D721Med (cell line): ENCODE measurements around the gene NAA11.

Source experiments
- DNase-seq: peaks from one replicate; pipeline ENCODE4 v3.0.0; 2011; ENCODE audit warnings: low spot score; ENCODE audit not compliant: insufficient read length
- FAIRE-seq: peaks from 2 replicates; lab custom pipeline; 2011; peaks lifted over from hg19 to GRCh38; lab: Jason Lieb, UNC
- CTCF ChIP-seq: IDR thresholded peaks from 2 replicates; pipeline ENCODE4 v1.5.1; 2012; ENCODE audit warnings: mild to moderate bottlenecking, control low read depth; ENCODE audit not compliant: insufficient read depth; ENCODE audit errors: missing control alignments

The NAA11 gene

DNA sequence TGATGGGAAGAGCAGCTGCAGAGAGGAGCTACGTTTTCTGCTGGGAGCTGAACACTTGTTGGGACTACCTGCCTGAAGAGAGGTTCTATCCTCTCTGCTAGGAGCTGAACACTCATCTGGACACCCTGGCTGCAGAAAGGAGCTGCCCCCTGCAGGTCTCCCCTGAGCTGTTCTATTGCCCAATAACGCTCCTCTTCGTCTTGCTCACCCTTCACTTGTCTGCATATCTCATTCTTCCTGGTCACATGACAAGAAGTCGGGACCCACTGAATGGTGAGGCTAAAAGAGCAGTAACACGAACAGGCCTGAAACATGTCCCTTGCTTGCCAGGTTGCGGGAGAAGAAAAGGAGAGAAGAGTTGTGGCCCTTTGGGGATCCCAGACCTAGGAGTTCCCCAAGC lies 27.8 kb downstream of the NAA11 start:
- TF ChIP-seq CTCF = no peak
- DNase-seq (no peak), FAIRE-seq (no peak)

GRCh38 chr4:79297479-79297878 lies 28.4 kb downstream of the NAA11 start:
- FAIRE-seq (no peak), DNase-seq (no peak)
- TF ChIP-seq CTCF = no peak

DNA sequence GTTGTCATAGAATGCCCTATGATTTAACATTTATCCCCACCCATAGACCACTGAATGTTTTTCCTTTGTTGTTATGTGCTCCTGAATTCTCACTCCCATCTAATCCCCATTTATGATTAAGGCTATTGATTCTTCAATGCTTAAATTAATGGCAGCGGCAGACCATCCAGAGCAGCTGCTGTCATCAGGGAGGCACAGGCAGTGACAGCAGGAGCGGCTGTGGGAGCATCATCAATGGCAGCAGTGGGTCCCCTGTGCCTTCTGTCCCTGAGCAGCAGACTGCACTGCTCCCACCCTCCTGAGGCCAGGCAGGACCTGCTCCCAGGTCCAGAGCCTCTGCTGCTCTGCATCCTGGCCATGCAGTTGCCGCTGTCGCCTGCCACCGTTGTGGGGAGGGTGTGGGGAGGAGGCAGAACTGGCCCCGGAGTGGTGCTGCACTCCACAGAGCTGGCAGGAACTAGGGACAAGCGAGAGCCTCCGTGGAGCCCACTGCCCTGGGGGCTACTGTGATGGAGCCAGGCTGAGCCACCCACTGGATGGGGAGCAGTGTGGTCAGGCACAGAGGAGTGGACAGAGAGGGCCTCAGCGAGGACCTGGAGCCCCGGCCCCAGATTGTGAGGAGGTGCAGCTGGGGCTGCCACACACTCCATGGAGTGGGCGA lies 29.0 kb downstream of the NAA11 start:
- TF ChIP-seq CTCF = no peak
- no peak for DNase-seq
- FAIRE-seq = no peak

GRCh38 chr4:79295086-79295485 lies 30.8 kb downstream of the NAA11 start:
- DNase-seq (no peak), FAIRE-seq (no peak)
- TF ChIP-seq CTCF = no peak

DNA sequence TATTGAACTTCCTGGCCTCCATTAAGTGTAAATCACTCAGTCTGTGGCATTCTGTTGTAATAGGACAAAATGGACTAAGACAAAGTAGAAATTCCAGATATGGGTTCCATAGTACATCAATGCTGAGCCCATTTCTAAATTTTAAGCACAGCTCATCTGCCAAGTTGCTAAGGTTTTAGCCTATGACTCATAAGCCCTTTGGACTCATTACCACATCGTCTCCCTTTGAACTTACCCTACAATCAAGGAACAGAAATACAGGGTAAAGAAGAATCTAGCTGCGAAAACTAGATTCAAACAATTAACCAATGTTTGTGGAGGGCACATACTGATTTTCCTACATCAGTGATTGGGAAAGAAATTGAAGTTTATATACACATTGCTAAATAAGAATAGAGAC lies 31.8 kb downstream of the NAA11 start:
- FAIRE-seq (no peak), DNase-seq (no peak)
- TF ChIP-seq CTCF = no peak

DNA sequence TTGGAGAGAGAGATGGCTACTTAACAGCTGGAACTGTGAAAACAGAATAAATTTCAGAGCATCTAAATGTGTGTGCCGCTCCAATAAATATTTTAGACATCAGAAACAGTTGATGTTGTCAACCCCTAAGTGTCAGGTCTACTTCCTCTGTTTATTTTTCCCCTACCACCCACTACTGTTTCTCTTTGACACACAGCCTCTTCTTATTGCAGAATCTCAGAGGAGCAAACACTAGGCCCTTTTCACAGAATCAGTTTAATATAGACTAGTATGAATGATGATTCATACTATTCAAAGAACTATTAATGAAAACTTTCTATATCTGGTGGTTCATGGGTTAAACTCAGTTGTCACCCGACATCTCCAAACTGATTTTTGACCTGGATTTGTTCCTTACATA lies 33.9 kb downstream of the NAA11 start:
- FAIRE-seq = no peak
- TF ChIP-seq CTCF = no peak
- no peak for DNase-seq

DNA sequence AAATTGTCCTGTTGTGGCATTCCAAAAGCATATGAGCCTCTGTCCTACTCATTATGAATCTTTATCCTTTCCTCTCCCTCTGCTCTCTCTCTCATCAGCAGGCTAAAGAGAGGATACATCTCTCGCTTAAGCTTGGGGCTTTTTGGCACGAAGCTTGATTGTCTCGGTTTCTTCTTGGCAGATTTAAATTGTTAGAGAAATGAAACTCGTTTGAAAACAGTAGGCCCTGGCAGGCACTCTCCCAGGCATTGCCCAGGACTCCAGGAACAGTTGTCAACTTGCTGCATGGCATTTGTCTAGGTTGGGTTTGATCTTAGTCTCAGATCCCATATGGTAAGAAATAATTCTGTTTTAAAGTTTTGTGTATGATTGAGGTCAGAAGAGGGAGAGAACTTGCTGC lies 35.5 kb downstream of the NAA11 start:
- FAIRE-seq (no peak), DNase-seq (no peak)
- TF ChIP-seq CTCF = no peak
